GM18511 (cell line): Measurements from ENCODE around the gene MRPL49.
"Not testable (repeated sequence)": the region's sequence is repeated elsewhere in the genome, so short reads cannot be mapped to it uniquely, and the experiment has no call there.

Experiments used
- ATAC-seq: cut with Tn5 transposase; IDR thresholded peaks from one replicate; pipeline ENCODE4 v1.9.1; 2021; ENCODE audit warnings: mild to moderate bottlenecking, moderate library complexity; ENCODE audit not compliant: unreplicated experiment

MRPL49 gene

DNA sequence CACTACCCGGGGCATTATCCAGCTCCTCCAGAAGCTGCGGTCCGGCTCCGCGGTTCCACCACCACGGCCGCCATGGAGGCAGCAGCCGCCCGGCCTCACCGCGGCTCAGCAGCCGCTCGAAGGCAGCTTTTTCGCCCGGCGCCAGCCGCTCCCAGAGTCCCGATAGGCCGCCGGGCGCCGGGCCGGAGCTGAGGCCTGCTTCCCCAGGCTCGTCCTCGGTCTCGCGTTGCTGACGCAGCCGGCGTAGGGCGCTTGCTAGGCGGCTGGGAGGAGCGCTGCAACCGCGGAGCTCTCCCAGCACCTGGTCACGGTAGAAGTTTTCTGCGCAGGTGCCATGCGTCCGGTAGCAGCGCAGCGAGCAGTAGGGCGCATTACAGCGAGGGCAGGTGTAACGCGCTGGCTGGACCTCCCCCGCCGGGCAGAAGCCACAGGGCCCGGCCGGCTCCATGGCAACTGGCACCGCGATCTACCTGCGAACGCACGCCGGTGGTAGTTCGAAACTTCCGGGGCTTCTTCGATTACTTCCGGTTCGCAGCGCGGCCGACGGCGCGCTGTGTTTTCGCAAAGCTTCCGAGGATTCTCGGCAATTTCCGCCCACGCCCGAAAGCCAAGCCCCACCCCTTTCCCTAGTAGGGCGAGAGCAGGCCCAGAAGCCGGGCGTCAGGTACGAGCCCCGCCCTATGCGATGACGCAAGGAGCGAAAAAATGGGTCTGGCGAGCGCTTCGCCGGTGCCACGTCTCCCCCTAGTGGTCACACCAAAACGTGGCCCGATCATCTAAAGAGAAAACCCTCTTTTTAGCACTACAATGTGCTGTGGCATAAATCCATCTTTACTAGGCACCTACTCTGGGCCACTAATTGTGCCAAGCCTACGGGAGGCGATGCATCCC, 4.7 kb upstream of the MRPL49 start, which contains the start of gene ZNHIT2:
Gene ZNHIT2, minus strand, starts transcription at position 496 of the 891 bp plus-strand sequence. Its CDS starts 48 bp downstream, at position 448.
- ATAC-seq: peak; percentile 63

DNA sequence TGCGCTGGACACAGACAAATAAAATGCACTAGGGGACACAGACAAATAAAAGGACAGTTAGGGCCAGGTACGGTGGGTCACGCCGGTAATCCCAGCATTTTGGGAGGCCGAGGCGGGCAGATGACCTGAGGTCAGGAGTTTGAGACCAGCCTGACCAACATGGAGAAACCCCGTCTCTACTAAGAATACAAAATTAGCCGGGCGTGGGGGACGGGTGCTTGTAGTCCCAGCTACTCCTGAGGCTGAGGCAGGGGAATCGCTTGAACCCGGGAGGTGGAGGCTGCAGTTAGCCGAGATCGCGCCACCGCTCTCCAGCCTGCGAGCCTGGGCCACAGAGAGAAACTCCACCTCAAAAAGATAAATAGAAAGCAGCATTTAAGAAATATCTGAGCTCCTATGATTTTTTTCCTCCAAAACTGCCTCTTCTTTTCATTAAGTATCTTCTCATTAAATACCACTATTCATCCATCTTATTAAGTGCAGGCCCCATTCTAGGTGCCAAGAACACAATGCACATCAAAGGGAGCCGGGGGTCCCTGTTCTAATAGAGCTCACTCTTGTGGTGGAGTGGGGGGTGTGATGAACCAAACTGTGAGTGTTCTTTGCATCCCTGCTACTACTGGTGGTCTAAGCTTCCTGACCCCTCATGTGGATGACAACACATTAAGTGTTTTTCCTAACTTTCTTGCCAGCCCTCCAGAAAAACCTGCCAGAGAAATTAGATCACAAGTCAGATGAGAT, 3.9 kb upstream of the MRPL49 start:
- no peak for ATAC-seq

GRCh38 chr11:65118891-65119669, 3.0 kb upstream of the MRPL49 start:
- ATAC-seq: not testable (repeated sequence)

- ATAC-seq: no peak
Observed at GRCh38 chr11:65119670-65119995, 2.5 kb upstream of the MRPL49 start.

- no peak for ATAC-seq
Observed at GRCh38 chr11:65120831-65121230, 1.3 kb upstream of the MRPL49 start.

DNA sequence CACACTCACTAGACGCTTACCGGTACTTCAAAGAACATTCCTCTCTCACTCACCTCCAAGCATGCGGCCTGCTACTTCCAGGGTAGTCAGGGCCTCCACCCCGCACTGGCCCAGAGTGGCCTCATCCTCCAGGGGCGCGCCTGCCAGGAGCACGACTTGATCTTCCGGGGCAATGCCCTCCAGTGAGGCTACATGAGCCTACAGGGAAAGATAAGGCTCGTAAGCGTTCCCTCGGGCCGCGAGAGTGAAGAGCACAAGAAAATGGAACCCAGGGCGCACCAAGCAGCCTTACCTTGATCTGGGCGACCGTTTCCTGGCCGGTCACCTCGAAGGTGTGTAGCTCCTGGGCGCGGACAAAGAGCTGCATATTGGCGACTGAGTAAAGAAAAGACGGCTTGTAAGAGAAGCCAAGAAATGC, 665 bp upstream of the MRPL49 start:
- no peak for ATAC-seq

GRCh38 chr11:65124480-65125196, 2.5 kb downstream of the MRPL49 start:
- no peak for ATAC-seq

DNA sequence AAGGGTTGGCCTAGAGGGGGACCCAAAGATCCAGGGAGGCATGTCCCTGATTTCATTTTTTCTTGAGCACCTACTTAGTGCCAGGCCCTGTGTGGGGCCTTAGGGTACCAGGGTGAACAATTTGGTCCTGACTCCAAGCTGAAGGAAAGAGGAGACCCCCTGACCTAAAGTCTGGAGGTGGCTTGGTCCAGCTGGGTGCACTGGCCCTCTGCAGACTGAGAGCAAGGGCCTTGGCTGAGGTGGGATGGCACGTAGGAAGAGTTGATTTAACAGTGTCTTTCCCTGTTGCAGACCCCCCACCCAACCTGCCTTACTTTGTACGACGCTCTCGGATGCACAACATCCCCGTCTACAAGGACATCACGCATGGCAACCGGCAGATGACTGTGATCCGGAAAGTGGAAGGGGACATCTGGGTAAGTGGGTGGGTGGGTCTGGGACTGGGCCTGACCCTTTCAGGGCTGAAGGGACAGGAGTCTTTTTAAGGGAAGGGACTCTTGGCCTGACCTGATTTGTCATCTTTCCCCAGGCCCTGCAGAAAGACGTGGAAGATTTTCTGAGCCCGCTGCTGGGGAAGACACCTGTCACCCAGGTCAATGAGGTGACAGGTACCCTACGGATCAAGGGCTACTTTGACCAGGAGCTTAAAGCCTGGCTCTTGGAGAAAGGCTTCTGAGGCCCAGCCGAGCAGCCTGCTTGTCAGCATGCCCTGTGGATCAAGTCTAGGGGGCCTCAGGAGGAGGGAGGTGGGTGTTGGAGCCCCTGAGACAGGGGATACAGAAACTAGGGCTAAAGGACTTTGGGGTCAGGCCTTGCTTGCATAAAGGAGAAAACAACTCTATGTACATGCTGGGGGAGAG, 3.3 kb downstream of the MRPL49 start:
- no peak for ATAC-seq

DNA sequence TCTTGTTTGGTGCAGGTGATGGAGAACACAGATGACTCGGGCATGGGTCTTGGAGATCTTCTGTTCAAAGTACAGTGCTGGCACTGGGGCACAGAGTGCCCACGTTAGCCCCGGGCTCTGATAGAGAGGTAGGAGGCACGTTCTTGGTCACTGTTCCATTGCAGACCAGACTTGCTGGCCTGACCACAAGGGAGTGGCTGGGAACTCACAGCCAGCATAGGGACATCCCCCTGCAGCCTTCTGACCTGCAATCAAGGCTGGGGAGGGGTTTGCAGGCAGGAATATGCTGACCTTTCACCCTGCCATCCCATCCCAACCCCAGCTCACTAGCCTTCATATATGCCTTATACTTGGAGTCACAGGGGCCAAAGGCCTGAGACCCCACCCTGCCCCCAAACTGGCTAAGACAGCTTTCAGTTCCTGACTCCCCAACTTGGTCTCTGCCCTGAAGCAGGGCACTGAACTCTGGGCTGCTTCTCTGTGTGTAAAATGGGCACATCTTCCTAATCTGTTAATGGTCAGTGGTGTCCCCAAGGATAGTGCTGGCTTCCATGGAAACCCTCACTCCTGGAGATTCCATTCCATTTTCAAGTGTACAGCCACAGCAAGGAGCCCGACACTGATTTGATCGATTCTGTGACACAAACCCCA, 4.6 kb downstream of the MRPL49 start:
- ATAC-seq: no peak

- ATAC-seq: no peak
Observed at GRCh38 chr11:65127473-65128181, 5.5 kb downstream of the MRPL49 start.

GRCh38 chr11:65128182-65129145, 6.3 kb downstream of the MRPL49 start:
- no peak for ATAC-seq

DNA sequence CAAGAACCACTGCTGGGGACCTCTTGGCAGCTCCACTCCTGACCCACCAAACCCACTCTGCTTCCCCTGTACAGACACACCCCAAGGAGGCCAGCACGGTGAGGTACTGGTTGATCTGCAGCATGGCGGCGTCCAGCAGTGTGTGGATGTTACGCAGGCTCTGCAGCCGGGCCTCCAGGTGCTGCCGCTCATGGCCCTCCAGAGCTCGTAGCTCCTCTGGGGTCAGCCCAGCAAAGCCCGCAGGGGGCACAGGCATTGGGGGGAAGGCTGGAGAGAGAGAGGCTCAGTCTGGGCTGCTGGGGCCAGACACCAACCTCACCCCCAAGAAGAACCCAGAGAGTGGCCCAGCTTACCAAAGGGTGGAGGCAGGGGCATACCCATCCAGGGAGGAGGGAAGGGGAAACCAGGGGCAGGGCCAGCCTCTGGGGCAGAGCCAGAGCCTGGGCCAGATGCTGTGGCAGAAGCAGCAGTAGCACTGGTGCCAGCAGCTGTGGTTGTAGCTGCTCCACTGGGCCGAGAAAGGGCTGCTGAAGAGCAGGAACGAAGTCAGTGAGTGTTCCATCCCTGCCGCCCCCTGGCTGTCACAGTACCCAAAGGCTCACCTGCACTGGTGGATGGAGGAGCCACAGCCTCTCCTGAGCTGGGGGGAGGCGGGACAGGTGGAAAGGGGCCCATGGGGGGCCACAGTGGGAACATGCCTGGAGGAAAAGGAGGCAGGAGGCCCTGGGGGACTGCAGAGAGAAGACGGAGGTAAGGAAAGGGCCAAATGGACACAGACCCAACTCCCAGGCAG, 7.7 kb downstream of the MRPL49 start:
- ATAC-seq: no peak

GRCh38 chr11:65130631-65131416, 8.7 kb downstream of the MRPL49 start:
- ATAC-seq: no peak

DNA sequence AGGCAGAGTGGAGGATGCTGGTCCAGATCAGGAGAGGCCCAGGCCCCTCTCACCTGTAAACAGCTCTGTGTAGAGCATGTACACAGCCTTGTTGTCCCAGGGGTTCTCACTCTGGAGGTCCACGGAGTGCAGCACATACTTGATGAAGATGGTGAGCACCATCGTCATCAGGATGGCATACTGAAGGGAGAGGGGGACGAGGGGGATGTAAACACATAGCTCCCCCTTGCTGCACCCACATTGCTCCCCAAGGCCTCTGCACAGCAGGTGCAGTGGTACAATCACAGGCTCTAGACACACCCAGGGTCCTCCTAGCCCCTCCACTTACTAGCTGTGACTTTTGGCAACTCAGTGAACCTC, 9.3 kb downstream of the MRPL49 start:
- no peak for ATAC-seq

- no peak for ATAC-seq
Observed at GRCh38 chr11:65131895-65132237, 9.7 kb downstream of the MRPL49 start.
